HT1080 (cell line): ENCODE measurements around the gene TEKT1. TPM values are rescaled to one million over a fixed set of nuclear protein-coding genes. Genes with fewer than 3 reads are reported as not detected.
A peak's percentile ranks its signal among the peaks of the same experiment; 100 is the strongest.

ENCODE experiments used
- DNase-seq: peaks from one replicate; pipeline ENCODE4 v3.0.0-alpha.2; 2015; ENCODE audit warnings: low read depth
- small RNA-seq: library from RNA; depleted of rRNA; stranded (forward); fragments of <200 nt; gene quantifications from one replicate; pipeline ENCODE3, GENCODE V24; 2014
- total RNA-seq: library from RNA; depleted of rRNA; stranded (reverse); fragments of >200 nt; shearing (Covaris generic); gene quantifications from 2 replicates; pipeline ENCODE4 v1.2.3, GENCODE V29; 2014; rRNA removed

TEKT1 gene
- total RNA-seq, 1 experiment from 2014 or later = not detected

- no peak for DNase-seq
Observed at GRCh38 chr17:6761779-6762178, 69.8 kb downstream of the TEKT1 start.

GRCh38 chr17:6757747-6758146, 73.8 kb downstream of the TEKT1 start:
- no peak for DNase-seq

GRCh38 chr17:6756425-6757031, 75.0 kb downstream of the TEKT1 start:
- DNase-seq = no peak

GRCh38 chr17:6755731-6756184, 75.8 kb downstream of the TEKT1 start, which contains the start of gene XAF1:
XAF1 (plus strand) TSS chr17:6756046; CDS start chr17:6756079, 33 bp downstream.
- DNase-seq = no peak

GRCh38 chr17:6755281-6755680, 76.2 kb downstream of the TEKT1 start:
- no peak for DNase-seq

- DNase-seq = no peak
Observed at GRCh38 chr17:6753546-6753945, 78.0 kb downstream of the TEKT1 start.

- peak; percentile 83 for DNase-seq
Observed at GRCh38 chr17:6753006-6753445, 78.5 kb downstream of the TEKT1 start.

- peak; percentile 98 for DNase-seq
Observed at GRCh38 chr17:6752068-6752909, 79.2 kb downstream of the TEKT1 start.

GRCh38 chr17:6749519-6749918, 82.0 kb downstream of the TEKT1 start:
- DNase-seq = no peak

GRCh38 chr17:6748617-6749016, 82.9 kb downstream of the TEKT1 start:
- no peak for DNase-seq

Small RNAs within 50 kb of the gene (small RNA-seq; reads per million reads assigned to genes)
- gene AC004706.2 = not detected

Other genes starting within 250 kb of the TEKT1 start
- gene KIAA0753, start 191.0 kb downstream of the TEKT1 start, total RNA-seq = 14.0 and 14.2 TPM in 2 replicates
- 108 and 116 TPM in 2 replicates for gene TXNDC17, start 190.7 kb downstream of the TEKT1 start, total RNA-seq
- gene MED31, start 180.1 kb downstream of the TEKT1 start, total RNA-seq = 37.8 and 48.5 TPM in 2 replicates
- 0.23 and 0.31 TPM in 2 replicates for gene C17orf100, start 180.0 kb downstream of the TEKT1 start, total RNA-seq
- not detected in 2 replicates for gene SLC13A5, start 118.4 kb downstream of the TEKT1 start, total RNA-seq
- not detected in 2 replicates for gene XAF1, start 75.7 kb downstream of the TEKT1 start, total RNA-seq
- gene FBXO39, start 55.5 kb downstream of the TEKT1 start, total RNA-seq = not detected in 2 replicates
- gene ALOX12, start 164.3 kb upstream of the TEKT1 start, total RNA-seq = not detected in 2 replicates
- gene RNASEK, start 180.9 kb upstream of the TEKT1 start, total RNA-seq = 201 and 360 TPM in 2 replicates
- gene BCL6B, start 191.3 kb upstream of the TEKT1 start, total RNA-seq = not detected in 2 replicates
- gene SLC16A13, start 204.3 kb upstream of the TEKT1 start, total RNA-seq = 0.43 TPM in 1 of 2 replicates, not detected in the other
- not detected in 2 replicates for gene SLC16A11, start 212.4 kb upstream of the TEKT1 start, total RNA-seq
- gene CLEC10A, start 248.5 kb upstream of the TEKT1 start, total RNA-seq = not detected in 2 replicates